ENCODE data around the gene GOSR2.

DNA sequence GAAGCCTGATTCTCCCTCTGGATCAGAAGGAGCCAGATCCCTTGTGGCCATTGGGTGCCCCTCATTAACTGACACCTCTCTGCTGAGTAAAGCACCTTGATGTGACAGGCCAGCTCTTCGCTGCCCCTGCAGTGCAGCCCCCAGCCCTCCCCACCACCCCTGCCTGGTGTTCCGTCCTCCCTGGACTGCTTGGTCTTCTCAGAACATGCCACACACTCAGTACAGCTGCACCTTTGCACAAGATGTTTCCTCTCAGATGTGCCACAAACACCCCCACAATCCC, 20.2 kb downstream of the GOSR2 start:
- TF ChIP-seq, protein P1, sequence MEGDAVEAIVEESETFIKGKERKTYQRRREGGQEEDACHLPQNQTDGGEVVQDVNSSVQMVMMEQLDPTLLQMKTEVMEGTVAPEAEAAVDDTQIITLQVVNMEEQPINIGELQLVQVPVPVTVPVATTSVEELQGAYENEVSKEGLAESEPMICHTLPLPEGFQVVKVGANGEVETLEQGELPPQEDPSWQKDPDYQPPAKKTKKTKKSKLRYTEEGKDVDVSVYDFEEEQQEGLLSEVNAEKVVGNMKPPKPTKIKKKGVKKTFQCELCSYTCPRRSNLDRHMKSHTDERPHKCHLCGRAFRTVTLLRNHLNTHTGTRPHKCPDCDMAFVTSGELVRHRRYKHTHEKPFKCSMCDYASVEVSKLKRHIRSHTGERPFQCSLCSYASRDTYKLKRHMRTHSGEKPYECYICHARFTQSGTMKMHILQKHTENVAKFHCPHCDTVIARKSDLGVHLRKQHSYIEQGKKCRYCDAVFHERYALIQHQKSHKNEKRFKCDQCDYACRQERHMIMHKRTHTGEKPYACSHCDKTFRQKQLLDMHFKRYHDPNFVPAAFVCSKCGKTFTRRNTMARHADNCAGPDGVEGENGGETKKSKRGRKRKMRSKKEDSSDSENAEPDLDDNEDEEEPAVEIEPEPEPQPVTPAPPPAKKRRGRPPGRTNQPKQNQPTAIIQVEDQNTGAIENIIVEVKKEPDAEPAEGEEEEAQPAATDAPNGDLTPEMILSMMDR (optimal IDR thresholded peaks at IDR 0.05 in 1 of 3, IDR thresholded peaks at IDR 0.05 in 1 of 3, conservative IDR thresholded peaks at IDR 0.05 in 1 of 3; ENCODE audit: extremely low read depth in 1 of 3, insufficient read depth in 2 of 3, low read length in 3 of 3) = no peak
- TF ChIP-seq EZH2 (IDR thresholded peaks at IDR 0.05; ENCODE audit: low read length) = no peak

All from keratinocyte (primary cell).